Measurements from ENCODE around the gene ANKRD27. TPM values are rescaled to one million over a fixed set of nuclear protein-coding genes. Genes with fewer than 3 reads are reported as not detected.
"Not testable (repeated sequence)": the region's sequence is repeated elsewhere in the genome, so short reads cannot be mapped to it uniquely, and the experiment has no call there.

The ANKRD27 gene
- total and polyA plus RNA-seq, 2 donors (not counting 1 experiment from before 2014, with no cell fraction given), result 12.9 to 43.8 TPM

DNA sequence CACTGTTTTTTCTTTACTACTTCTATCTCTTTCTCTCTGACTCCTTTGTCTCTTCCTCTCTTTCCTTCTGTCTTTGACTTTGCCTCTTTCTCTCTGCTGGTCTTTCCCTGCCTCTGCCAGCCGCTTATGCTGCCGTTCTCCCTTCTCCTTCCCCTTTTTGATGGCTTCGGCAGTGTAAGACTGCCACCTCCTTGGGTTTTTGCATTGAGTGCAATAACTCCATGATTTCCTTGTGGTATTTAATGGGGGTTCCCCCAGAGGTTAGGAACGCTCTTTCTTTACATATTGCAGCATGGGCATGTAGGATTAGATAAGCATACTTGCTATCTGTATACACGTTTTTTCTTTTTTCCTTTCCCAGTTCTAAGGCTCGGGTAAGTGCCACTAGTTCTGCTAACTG lies 20.5 kb upstream of the ANKRD27 start:
- H3K4me2 ChIP-seq (replicated peaks; ENCODE audit: low read depth, low read length, poor library complexity, severe bottlenecking); CTCF ChIA-PET; H3K27ac ChIP-seq (ENCODE audit: low read length in 2 of 2); H3K27me3 ChIP-seq (replicated peaks in 1 of 4; ENCODE audit: control extremely low read depth in 1 of 4, control insufficient read depth in 3 of 4, insufficient read depth in 4 of 4, low read length in 3 of 4); H3K36me3 ChIP-seq (replicated peaks in 1 of 2; ENCODE audit: control extremely low read depth in 1 of 2, control insufficient read depth in 1 of 2, extremely low read depth in 1 of 2, insufficient read depth in 2 of 2, low read length in 1 of 2); DNase-seq; POLR2A ChIA-PET; H3K9me3 Mint-ChIP-seq (ENCODE audit: insufficient read depth); H3K4me3 ChIP-seq (ENCODE audit: control extremely low read depth in 1 of 5, extremely low read depth in 1 of 5, insufficient read depth in 1 of 5, low read depth in 2 of 5, low read length in 4 of 5); H3K9ac ChIP-seq (ENCODE audit: low read length); H3K27me3 Mint-ChIP-seq; H2AFZ ChIP-seq (ENCODE audit: insufficient read depth, low read depth, low read length, poor library complexity, severe bottlenecking); H3K27ac Mint-ChIP-seq; intact Hi-C loops (cut with micrococcal nuclease); ATAC-seq (ENCODE audit: low read depth): not testable (repeated sequence)
- peaks cover 15% of the 10 kb centered on the region for H4K20me1 ChIP-seq (ENCODE audit: control insufficient read depth, insufficient read depth, low read length, poor library complexity, severe bottlenecking)
- no CpG with 5 or more reads among the region's 6 CpGs for WGBS (ENCODE audit: insufficient coverage)
- peaks cover 47% of the 10 kb centered on the region for H3K4me1 Mint-ChIP-seq
- H3K4me3 Mint-ChIP-seq, result peak overlapping the region; percentile 14
- H3K9me3 ChIP-seq (ENCODE audit: control extremely low read depth in 1 of 3, control insufficient read depth in 2 of 3, insufficient read depth in 1 of 3, low read length in 2 of 3), result peaks cover 0 to 12% (median 0%) of the 10 kb centered on the region in 3 donors
- H3K4me1 ChIP-seq (ENCODE audit: control insufficient read depth in 2 of 2, insufficient read depth in 2 of 2, low read length in 2 of 2), result peaks cover 19 to 31% of the 10 kb centered on the region in 2 donors
- peaks cover 42% of the 10 kb centered on the region for H3K79me2 ChIP-seq (ENCODE audit: control insufficient read depth, insufficient read depth, low read length)

DNA sequence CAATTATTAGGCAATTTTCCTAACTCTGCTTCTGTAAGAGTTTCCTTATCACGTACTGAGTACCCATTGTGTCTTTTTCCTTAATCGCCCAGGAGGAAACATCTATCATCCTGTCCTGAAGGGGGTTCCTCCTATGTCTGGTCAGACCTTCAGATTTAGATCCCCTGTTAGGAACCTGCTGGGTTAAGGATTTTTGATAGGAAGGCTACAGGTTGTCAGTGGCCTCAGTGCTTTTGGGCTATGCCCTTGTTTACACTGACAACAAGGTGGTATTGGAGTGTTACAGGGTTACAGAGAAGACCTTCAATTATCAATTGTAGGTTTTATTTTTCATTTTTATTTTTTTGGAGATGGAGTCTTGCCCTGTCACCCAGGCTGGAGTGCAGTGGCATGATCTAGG lies 19.9 kb upstream of the ANKRD27 start:
- intact Hi-C loops (cut with micrococcal nuclease), result loop anchor here (5.0 kb wide), 1 partner anchor 113 kb away; the partner anchor contains the start of gene PDCD5
- Mint-ChIP-seq H3K4me1 (peaks cover 47% of the 10 kb centered on the region), H3K4me3 (peak overlapping the region; percentile 53)
- Histone ChIP-seq H4K20me1 (ENCODE audit: control insufficient read depth, insufficient read depth, low read length, poor library complexity, severe bottlenecking) (peaks cover 15% of the 10 kb centered on the region), H3K79me2 (ENCODE audit: control insufficient read depth, insufficient read depth, low read length) (peaks cover 47% of the 10 kb centered on the region), H3K4me1 (ENCODE audit: control insufficient read depth in 2 of 2, insufficient read depth in 2 of 2, low read length in 2 of 2) (peaks cover 19 to 31% of the 10 kb centered on the region in 2 donors)
- H3K4me2 ChIP-seq (replicated peaks; ENCODE audit: low read depth, low read length, poor library complexity, severe bottlenecking); H3K27me3 Mint-ChIP-seq; H3K4me3 ChIP-seq (ENCODE audit: control extremely low read depth in 1 of 5, extremely low read depth in 1 of 5, insufficient read depth in 1 of 5, low read depth in 2 of 5, low read length in 4 of 5); H3K27me3 ChIP-seq (replicated peaks in 1 of 4; ENCODE audit: control extremely low read depth in 1 of 4, control insufficient read depth in 3 of 4, insufficient read depth in 4 of 4, low read length in 3 of 4); POLR2A ChIA-PET; H3K9me3 ChIP-seq (ENCODE audit: control extremely low read depth in 1 of 3, control insufficient read depth in 2 of 3, insufficient read depth in 1 of 3, low read length in 2 of 3); H3K27ac Mint-ChIP-seq; H3K9ac ChIP-seq (ENCODE audit: low read length); H2AFZ ChIP-seq (ENCODE audit: insufficient read depth, low read depth, low read length, poor library complexity, severe bottlenecking); H3K27ac ChIP-seq (ENCODE audit: low read length in 2 of 2); DNase-seq; H3K9me3 Mint-ChIP-seq (ENCODE audit: insufficient read depth); CTCF ChIA-PET; ATAC-seq (ENCODE audit: low read depth); H3K36me3 ChIP-seq (replicated peaks in 1 of 2; ENCODE audit: control extremely low read depth in 1 of 2, control insufficient read depth in 1 of 2, extremely low read depth in 1 of 2, insufficient read depth in 2 of 2, low read length in 1 of 2): not testable (repeated sequence)
- 83% methylated on average over 1 of the region's 2 CpGs for WGBS (ENCODE audit: insufficient coverage)

DNA sequence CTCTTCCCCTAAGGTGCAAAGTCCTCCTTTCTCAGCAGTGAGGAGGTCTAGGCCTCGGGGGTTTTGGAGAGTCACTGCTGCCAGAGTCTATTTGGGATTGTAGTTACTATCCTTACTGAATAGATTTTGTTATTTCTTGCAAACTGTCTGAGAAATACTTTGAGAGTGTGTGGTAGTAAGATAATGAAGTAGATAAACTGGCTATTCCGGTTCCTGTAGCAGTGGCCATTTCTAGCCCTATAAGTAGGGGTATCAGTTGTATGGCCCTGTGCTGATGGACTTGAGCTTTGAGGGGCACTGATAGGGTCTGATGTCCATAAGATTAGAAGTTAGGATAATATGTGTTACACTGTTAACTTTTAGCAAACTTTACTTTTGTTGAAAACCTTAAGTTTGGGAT lies 19.3 kb upstream of the ANKRD27 start:
- CTCF ChIA-PET; DNase-seq; H3K4me2 ChIP-seq (replicated peaks; ENCODE audit: low read depth, low read length, poor library complexity, severe bottlenecking); ATAC-seq (ENCODE audit: low read depth); H3K27me3 Mint-ChIP-seq; H3K27me3 ChIP-seq (replicated peaks in 1 of 4; ENCODE audit: control extremely low read depth in 1 of 4, control insufficient read depth in 3 of 4, insufficient read depth in 4 of 4, low read length in 3 of 4); H3K27ac ChIP-seq (ENCODE audit: low read length in 2 of 2); H3K36me3 ChIP-seq (replicated peaks in 1 of 2; ENCODE audit: control extremely low read depth in 1 of 2, control insufficient read depth in 1 of 2, extremely low read depth in 1 of 2, insufficient read depth in 2 of 2, low read length in 1 of 2); H3K9me3 ChIP-seq (ENCODE audit: control extremely low read depth in 1 of 3, control insufficient read depth in 2 of 3, insufficient read depth in 1 of 3, low read length in 2 of 3); POLR2A ChIA-PET; H3K9ac ChIP-seq (ENCODE audit: low read length); H3K9me3 Mint-ChIP-seq (ENCODE audit: insufficient read depth); H2AFZ ChIP-seq (ENCODE audit: insufficient read depth, low read depth, low read length, poor library complexity, severe bottlenecking); H3K4me3 ChIP-seq (ENCODE audit: control extremely low read depth in 1 of 5, extremely low read depth in 1 of 5, insufficient read depth in 1 of 5, low read depth in 2 of 5, low read length in 4 of 5): not testable (repeated sequence)
- H3K4me1 Mint-ChIP-seq, result peaks cover 48% of the 10 kb centered on the region
- peak overlapping the region; percentile 15 for H3K27ac Mint-ChIP-seq
- Histone ChIP-seq H3K4me1 (ENCODE audit: control insufficient read depth in 2 of 2, insufficient read depth in 2 of 2, low read length in 2 of 2) (peaks cover 19 to 31% of the 10 kb centered on the region in 2 donors), H4K20me1 (ENCODE audit: control insufficient read depth, insufficient read depth, low read length, poor library complexity, severe bottlenecking) (peaks cover 15% of the 10 kb centered on the region), H3K79me2 (ENCODE audit: control insufficient read depth, insufficient read depth, low read length) (peaks cover 49% of the 10 kb centered on the region)
- H3K4me3 Mint-ChIP-seq, result peak overlapping the region; percentile 91
- WGBS (ENCODE audit: insufficient coverage), result 93% methylated on average over 1 of the region's 2 CpGs
- intact Hi-C loops (cut with micrococcal nuclease), result loop anchor here (5.0 kb wide), 1 partner anchor 112 kb away; the partner anchor contains the start of gene PDCD5
